Kidney epithelial cell (primary cell): ENCODE measurements around the gene B3GALT6. TPM values are rescaled to one million over a fixed set of nuclear protein-coding genes. Genes with fewer than 3 reads are reported as not detected.

ENCODE experiments used
- DNase-seq: peaks from one replicate; pipeline ENCODE4 v3.0.0-alpha.2; 2010; ENCODE audit warnings: low read depth
- H3K27me3 ChIP-seq: 2 replicates; pipeline ENCODE4 v1.6.0; 2011; ENCODE audit warnings: low read length; ENCODE audit not compliant: control insufficient read depth, insufficient read depth
- H3K36me3 ChIP-seq: 2 replicates; pipeline ENCODE4 v1.5.1; 2011; ENCODE audit warnings: low read length; ENCODE audit not compliant: control insufficient read depth, insufficient read depth
- H3K4me3 ChIP-seq: 2 replicates; pipeline ENCODE4 v1.5.1; 2011; ENCODE audit warnings: low read depth, mild to moderate bottlenecking, control low read depth, low read length
- CTCF ChIP-seq: IDR thresholded peaks from 2 replicates; pipeline ENCODE4 v1.5.1; 2011; ENCODE audit warnings: mild to moderate bottlenecking, moderate library complexity, low read length, control low read depth, inconsistent platforms; ENCODE audit not compliant: insufficient read depth, poor library complexity, severe bottlenecking
- total RNA-seq: library from RNA; depleted of rRNA; stranded (reverse); fragments of >200 nt; gene quantifications from 2 replicates; pipeline ENCODE4 v1.2.3, GENCODE V29; 2015

The B3GALT6 gene
- total RNA-seq, 1 donor from 2014 or later: 43.7 TPM

GRCh38 chr1:1274931-1275431, 42.9 kb downstream of the B3GALT6 start:
- no peak for DNase-seq
- no peak for TF ChIP-seq CTCF
- Histone ChIP-seq H3K4me3 (no peak overlapping the region), H3K36me3 (no peaks in the 10 kb centered on the region), H3K27me3 (no peaks in the 10 kb centered on the region)

- Histone ChIP-seq H3K4me3 (no peak overlapping the region), H3K36me3 (no peaks in the 10 kb centered on the region), H3K27me3 (no peaks in the 10 kb centered on the region)
- DNase-seq: no peak
- no peak for TF ChIP-seq CTCF
These were observed 43.8 kb downstream of the B3GALT6 start for GRCh38 chr1:1275836-1276235.

- TF ChIP-seq CTCF: no peak
- Histone ChIP-seq H3K36me3 (no peaks in the 10 kb centered on the region), H3K4me3 (no peak overlapping the region), H3K27me3 (no peaks in the 10 kb centered on the region)
- DNase-seq: no peak
These were observed 46.6 kb downstream of the B3GALT6 start for GRCh38 chr1:1278620-1279019.

- H3K4me3 ChIP-seq: no peak overlapping the region
- no peaks in the 10 kb centered on the region for H3K36me3 ChIP-seq
- no peak for TF ChIP-seq CTCF
- H3K27me3 ChIP-seq: no peaks in the 10 kb centered on the region
- no peak for DNase-seq
These were observed 47.0 kb downstream of the B3GALT6 start for GRCh38 chr1:1279028-1279427.

- peaks cover 8% of the 10 kb centered on the region for H3K27me3 ChIP-seq
- no peak for TF ChIP-seq CTCF
- no peak for DNase-seq
- H3K4me3 ChIP-seq: no peak overlapping the region
- no peaks in the 10 kb centered on the region for H3K36me3 ChIP-seq
These were observed 48.9 kb downstream of the B3GALT6 start for GRCh38 chr1:1280782-1281481.

GRCh38 chr1:1281533-1282321, 49.7 kb downstream of the B3GALT6 start:
- no peaks in the 10 kb centered on the region for H3K36me3 ChIP-seq
- peaks cover 16% of the 10 kb centered on the region for H3K27me3 ChIP-seq
- TF ChIP-seq CTCF: no peak
- no peak overlapping the region for H3K4me3 ChIP-seq
- no peak for DNase-seq
